NAMALWA (cell line): Measurements from ENCODE around the gene CD40.

Experiments used
- DNase-seq: peaks from one replicate; pipeline ENCODE4 v3.0.0-alpha.2; 2015; ENCODE audit warnings: low spot score

The CD40 gene

DNA sequence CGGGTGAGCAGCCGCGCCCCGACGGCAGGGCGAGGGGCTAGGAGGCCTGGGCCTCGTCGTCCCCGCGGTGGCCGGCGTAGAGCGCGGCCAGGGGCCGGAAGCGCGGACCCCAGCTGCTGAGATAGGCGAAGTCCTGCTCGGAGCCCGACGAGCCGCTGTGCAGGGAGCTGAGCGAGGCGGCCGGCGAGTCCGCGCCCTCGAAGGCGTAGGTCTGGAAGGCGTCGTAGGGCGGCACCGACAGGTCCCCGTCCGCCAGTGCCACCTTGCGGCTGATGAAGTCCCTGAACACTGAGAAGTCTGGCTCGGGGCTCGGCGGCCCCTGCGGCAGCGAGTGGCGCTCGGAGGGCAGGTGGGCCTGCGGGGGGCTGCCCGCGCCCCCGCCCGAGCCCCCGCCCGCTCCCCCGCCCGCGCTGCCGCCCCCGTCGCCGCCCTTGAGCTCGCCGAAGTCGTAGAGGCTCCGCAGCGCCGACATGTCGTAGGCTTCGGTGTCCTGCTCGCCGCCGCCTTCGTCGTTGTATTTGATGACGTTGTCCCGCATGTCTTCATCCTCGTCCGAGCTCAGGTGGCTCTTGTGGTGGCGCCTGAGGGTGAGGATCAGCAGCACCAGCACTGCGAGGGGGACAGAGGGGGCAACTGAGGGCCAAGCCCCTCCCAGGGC is 56.5 kb downstream of the CD40 start:
- no peak for DNase-seq

- no peak for DNase-seq
These were observed 57.0 kb downstream of the CD40 start for GRCh38 chr20:46175127-46175494.

DNA sequence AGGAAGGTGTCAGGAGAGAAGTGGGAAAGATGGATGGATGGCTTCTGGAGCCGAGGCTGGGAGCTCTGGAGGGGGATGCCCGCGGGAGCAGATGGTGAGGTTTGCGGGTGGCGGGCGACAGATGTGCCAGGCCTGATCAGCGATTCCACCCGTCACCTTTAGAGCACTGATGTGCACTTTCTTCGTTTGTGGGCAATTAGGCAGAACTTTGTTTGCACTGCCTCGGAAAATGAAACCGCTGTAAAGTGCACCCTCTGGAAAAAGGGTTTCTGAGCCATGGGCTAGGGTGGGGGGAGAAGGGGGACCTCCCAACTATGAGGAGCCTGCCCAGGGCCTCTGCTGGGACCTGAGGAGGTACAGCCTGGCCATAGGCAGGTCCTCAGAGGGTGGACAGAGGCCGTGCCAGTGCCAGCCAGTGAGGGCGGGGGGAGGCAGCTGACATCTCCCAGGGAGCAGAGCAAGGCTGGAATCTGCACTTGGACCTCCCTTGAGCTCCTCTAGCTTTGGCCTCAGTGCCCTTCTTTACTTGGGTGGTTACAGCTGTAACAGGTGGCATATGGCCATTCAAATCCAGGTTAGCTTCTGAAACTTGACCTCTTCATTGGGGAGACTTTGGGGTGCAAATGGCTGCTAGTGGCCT is 58.7 kb downstream of the CD40 start:
- no peak for DNase-seq

- no peak for DNase-seq
These were observed 59.7 kb downstream of the CD40 start for GRCh38 chr20:46177768-46178167.

- DNase-seq = no peak
These were observed 60.8 kb downstream of the CD40 start for GRCh38 chr20:46178891-46179290.
